Tibial nerve (tissue), 4 donors: Measurements from ENCODE around the gene SLC25A15. TPM values are rescaled to one million over a fixed set of nuclear protein-coding genes. Genes with fewer than 3 reads are reported as not detected.
"Not testable (repeated sequence)": the region's sequence is repeated elsewhere in the genome, so short reads cannot be mapped to it uniquely, and the experiment has no call there.

Experiments
- DNase-seq, 2 donors: peaks; one replicate each; pipeline ENCODE4 v3.0.0-alpha.2; 2019; ENCODE audit warnings: low spot score in 2 of 2
- H3K27ac ChIP-seq, 4 donors: fragments of 200-600 bp; sonication (generic) in 3 of 4; one replicate each; pipeline ENCODE4 v1.5.1; 2017 to 2019; ENCODE audit warnings: mild to moderate bottlenecking in 1 of 4
- H3K27me3 ChIP-seq, 2 donors: fragments of 200-600 bp; sonication (generic) in 1 of 2; one replicate each; pipeline versions ENCODE4 v1.5.1 to v1.6.0; 2017 to 2019
- H3K36me3 ChIP-seq, 3 donors: fragments of 200-600 bp; sonication (generic); one replicate each; pipeline ENCODE4 v1.5.1; 2018 to 2019
- H3K4me1 ChIP-seq, 4 donors: fragments of 200-600 bp; sonication (generic) in 3 of 4; one replicate each; pipeline ENCODE4 v1.5.1; 2017 to 2019
- H3K4me3 ChIP-seq, 4 donors: fragments of 200-600 bp; sonication (generic) in 3 of 4; one replicate each; pipeline ENCODE4 v1.5.1; 2017 to 2019; ENCODE audit warnings: mild to moderate bottlenecking in 1 of 4, moderate library complexity in 1 of 4
- H3K9me3 ChIP-seq, 4 donors: fragments of 200-600 bp; sonication (generic) in 3 of 4; one replicate each; pipeline ENCODE4 v1.5.1; 2017 to 2019
- CTCF ChIP-seq, 5 experiments: fragments of 200-600 bp in 3 of 5; fragments of 450-650 bp in 2 of 5; sonication (generic) in 3 of 5; IDR thresholded peaks; one replicate each; pipeline ENCODE4 v1.5.1; 2016 to 2019; ENCODE audit warnings: antibody characterized with exemption in 5 of 5, mild to moderate bottlenecking in 3 of 5, moderate library complexity in 2 of 5
- EP300 ChIP-seq, 2 donors: sonication (generic); formaldehyde crosslinking; IDR thresholded peaks; one replicate each; pipeline ENCODE4 v1.6.1; 2017; ENCODE audit warnings: antibody characterized with exemption in 2 of 2, mild to moderate bottlenecking in 1 of 2
- POLR2A ChIP-seq, 2 donors: fragments of 450-650 bp; IDR thresholded peaks; one replicate each; pipeline ENCODE4 v1.6.1; 2017; ENCODE audit warnings: antibody characterized with exemption in 2 of 2, mild to moderate bottlenecking in 2 of 2, moderate library complexity in 2 of 2
- WGBS, 2 donors: methylation state at CpG; one replicate each; pipeline ENCODE4 v1.1.5; 2018; 5-methylcytosine and 5-hydroxymethylcytosine counted together
- small RNA-seq: library from RNA; depleted of rRNA; stranded (forward); fragments of <200 nt; gene quantifications from one replicate; pipeline ENCODE3, GENCODE V24; 2016
- total RNA-seq, 4 donors: library from RNA; depleted of rRNA; stranded (reverse); fragments of >200 nt; gene quantifications; one replicate each; pipeline ENCODE4 v1.1.0, GENCODE V29; 2016

The SLC25A15 gene
- total RNA-seq, 4 donors from 2014 or later = 3.1 to 9.4 (median 7.0) TPM

GRCh38 chr13:40814803-40815202 lies 25.4 kb downstream of the SLC25A15 start:
- WGBS, 2 donors = 99% methylated on average over 2 of the region's 2 CpGs
- H3K4me1 ChIP-seq = no peaks in the 10 kb centered on the region

DNA sequence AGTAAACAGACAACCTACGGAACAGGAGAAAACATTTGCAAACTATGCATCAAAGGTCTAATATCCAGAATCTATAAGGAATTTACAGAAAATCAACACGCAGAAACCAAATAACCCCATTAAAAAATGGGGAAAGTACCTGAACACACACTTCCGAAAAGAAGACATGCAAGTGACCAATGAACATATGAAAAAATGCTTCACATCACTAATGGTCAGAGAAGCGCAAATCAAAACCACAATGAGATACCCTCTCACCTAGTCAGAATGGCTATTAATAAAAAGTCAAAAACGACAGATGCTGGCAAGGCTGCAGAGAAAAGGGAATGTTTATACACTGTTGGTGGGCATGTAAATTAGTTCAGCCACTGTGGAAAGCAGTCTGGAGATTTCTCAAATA lies 29.5 kb downstream of the SLC25A15 start:
- no peak overlapping the region for H3K27ac ChIP-seq
- no peaks in the 10 kb centered on the region for H3K27me3 ChIP-seq
- H3K9me3 ChIP-seq = peaks cover 0 to 36% (median 2%) of the 10 kb centered on the region in 4 donors
- H3K4me3 ChIP-seq = no peak overlapping the region
- WGBS, 2 donors = 90 to 91% methylated on average over 5 of the region's 5 CpGs
- TF ChIP-seq POLR2A (IDR thresholded peaks at IDR 0.05) (no peak), CTCF (IDR thresholded peaks at IDR 0.05) (no peak), EP300 (IDR thresholded peaks at IDR 0.05) (no peak)
- no peaks in the 10 kb centered on the region for H3K4me1 ChIP-seq
- H3K36me3 ChIP-seq = peaks cover 0 to 59% (median 0%) of the 10 kb centered on the region in 3 donors
- DNase-seq = no peak

More at GRCh38 chr13:40814803-40815202, 25.4 kb downstream of the SLC25A15 start:
- TF ChIP-seq CTCF (IDR thresholded peaks at IDR 0.05) (no peak), POLR2A (IDR thresholded peaks at IDR 0.05) (no peak), EP300 (IDR thresholded peaks at IDR 0.05) (no peak)
- H3K36me3 ChIP-seq = peaks cover 0 to 87% (median 8%) of the 10 kb centered on the region in 3 donors
- DNase-seq = no peak
- peaks cover 0 to 36% (median 2%) of the 10 kb centered on the region in 4 donors for H3K9me3 ChIP-seq
- H3K27me3 ChIP-seq = no peaks in the 10 kb centered on the region
- no peak overlapping the region for H3K4me3 ChIP-seq
- no peak overlapping the region for H3K27ac ChIP-seq

DNA sequence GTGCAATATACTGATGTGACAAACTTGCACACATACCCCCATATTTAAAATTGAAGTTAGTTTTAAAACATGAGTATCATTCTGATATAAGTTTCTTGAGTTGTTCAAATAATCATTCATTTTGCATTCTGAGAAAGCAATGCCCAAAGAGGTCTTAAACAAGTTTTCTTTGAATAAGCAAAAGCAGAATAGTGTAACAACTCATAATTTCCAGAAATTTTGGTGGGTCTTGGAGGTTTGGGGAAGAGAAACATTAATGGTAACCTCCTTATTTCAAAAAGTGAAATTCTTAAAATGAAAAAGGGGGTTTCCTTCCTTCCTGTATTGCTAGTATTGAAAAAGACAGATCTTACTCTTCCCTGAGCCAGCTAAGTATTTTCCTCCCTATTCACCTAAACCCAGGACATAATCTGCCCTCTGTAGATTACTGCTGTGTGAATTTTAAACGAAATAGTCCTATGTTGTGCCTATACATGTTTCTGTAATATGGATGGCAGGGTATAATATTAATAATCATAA lies 30.4 kb downstream of the SLC25A15 start:
- H3K27me3 ChIP-seq = no peaks in the 10 kb centered on the region
- no peaks in the 10 kb centered on the region for H3K4me1 ChIP-seq
- 75 to 84% methylated on average over 1 of the region's 1 CpG for WGBS, 2 donors
- peaks cover 0 to 32% (median 2%) of the 10 kb centered on the region in 4 donors for H3K9me3 ChIP-seq
- no peak overlapping the region for H3K4me3 ChIP-seq
- no peak for DNase-seq
- H3K36me3 ChIP-seq = peaks cover 0 to 50% (median 0%) of the 10 kb centered on the region in 3 donors
- no peak for TF ChIP-seq EP300 (IDR thresholded peaks at IDR 0.05)
- no peak for TF ChIP-seq POLR2A (IDR thresholded peaks at IDR 0.05)
- no peak for TF ChIP-seq CTCF (IDR thresholded peaks at IDR 0.05)
- H3K27ac ChIP-seq = no peak overlapping the region

DNA sequence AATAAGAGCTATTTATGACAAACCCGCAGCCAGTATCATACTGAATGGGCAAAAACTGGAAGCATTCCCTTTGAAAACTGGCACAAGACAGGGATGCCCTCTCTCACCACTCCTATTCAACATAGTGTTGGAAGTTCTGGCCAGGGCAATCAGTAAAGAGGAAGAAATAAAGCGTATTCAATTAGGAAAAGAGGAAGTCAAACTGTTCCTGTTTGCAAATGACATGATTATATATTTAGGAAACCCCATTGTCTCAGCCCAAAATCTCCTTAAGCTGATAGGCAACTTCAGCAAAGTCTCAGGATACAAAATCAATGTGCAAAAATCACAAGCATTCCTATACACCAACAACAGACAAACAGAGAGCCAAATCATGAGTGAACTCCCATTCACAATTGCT lies 50.3 kb downstream of the SLC25A15 start:
- H3K27me3 ChIP-seq, DNase-seq, H3K4me1 ChIP-seq, H3K9me3 ChIP-seq, H3K4me3 ChIP-seq, H3K27ac ChIP-seq: not testable (repeated sequence)
- 77 to 78% methylated on average over 2 of the region's 2 CpGs for WGBS, 2 donors
- peaks cover 0 to 14% (median 0%) of the 10 kb centered on the region in 3 donors for H3K36me3 ChIP-seq

GRCh38 chr13:40840955-40841354 lies 51.5 kb downstream of the SLC25A15 start:
- not testable (repeated sequence) for DNase-seq, H3K9me3 ChIP-seq, H3K4me3 ChIP-seq, H3K27ac ChIP-seq, H3K4me1 ChIP-seq, H3K27me3 ChIP-seq
- peaks cover 0 to 16% (median 0%) of the 10 kb centered on the region in 3 donors for H3K36me3 ChIP-seq
- 96 to 98% methylated on average over 2 of the region's 2 CpGs for WGBS, 2 donors

Small RNA genes within 50 kb of the gene (small RNA-seq; reads per million reads assigned to genes)
- gene MIR621 = not detected

Other genes starting within 250 kb of the SLC25A15 start
- 100 to 1,000 TPM; 153 to 194 (median 176) TPM for gene FOXO1, start 123.0 kb upstream of the SLC25A15 start, total RNA-seq
- gene MRPS31, start 18.4 kb upstream of the SLC25A15 start, total RNA-seq = 10 to 100 TPM; 12.2 to 24.3 (median 22.1) TPM
- 100 to 1,000 TPM in 2 of 4 donors, 10 to 100 TPM in 2; 54.6 to 118 (median 98.6) TPM for gene ELF1, start 229.7 kb downstream of the SLC25A15 start, total RNA-seq